Vagina (tissue), 2 donors: ENCODE results near the gene TLR5.

Experiments used
- POLR2A ChIP-seq, 2 donors: fragments of 450-650 bp; IDR thresholded peaks; one replicate each; pipeline ENCODE4 v1.6.1; 2017; ENCODE audit warnings: antibody characterized with exemption in 2 of 2, mild to moderate bottlenecking in 2 of 2, moderate library complexity in 2 of 2
- POLR2AphosphoS5 ChIP-seq, 2 donors: sonication (generic); formaldehyde crosslinking; IDR thresholded peaks; one replicate each; pipeline ENCODE4 v1.9.0; 2017; ENCODE audit warnings: antibody characterized with exemption in 2 of 2, mild to moderate bottlenecking in 2 of 2, low read depth in 1 of 2; ENCODE audit not compliant: insufficient read depth in 1 of 2
- TF ChIP-seq, protein P1 (sequence below), 3 experiments: fragments of 450-650 bp in 2 of 3; fragments of 200-600 bp in 1 of 3; sonication (generic) in 1 of 3; IDR thresholded peaks; one replicate each; pipeline ENCODE4 v1.5.1; 2017 to 2019; ENCODE audit warnings: antibody characterized with exemption in 3 of 3, mild to moderate bottlenecking in 2 of 3, moderate library complexity in 2 of 3

DNA sequence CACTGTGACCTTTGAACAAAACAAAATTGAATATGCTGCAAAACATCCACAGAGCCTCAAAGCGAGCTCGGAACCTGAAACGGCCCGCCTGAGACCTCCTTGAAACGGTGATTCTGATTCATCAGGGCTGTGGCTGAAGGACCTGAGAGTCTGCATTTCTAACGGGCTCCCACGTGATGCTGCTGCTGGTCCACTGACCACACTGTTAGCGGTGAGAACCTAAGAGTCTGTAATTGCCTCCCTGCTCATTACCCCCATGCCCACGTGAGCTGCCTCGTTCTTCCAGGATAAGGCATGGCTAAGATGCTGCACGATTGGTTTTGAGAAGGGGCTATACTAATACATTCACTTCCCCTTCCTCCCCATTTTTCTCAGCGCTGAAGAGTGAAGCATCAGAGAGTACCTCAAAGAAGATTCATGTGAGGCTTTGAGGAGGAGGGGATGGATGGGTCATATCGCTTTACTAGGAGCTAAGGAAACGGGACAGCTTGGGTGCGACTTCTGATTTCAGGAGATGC lies 9.7 kb downstream of the TLR5 start:
- TF ChIP-seq POLR2A (IDR thresholded peaks at IDR 0.05) (no peak), POLR2AphosphoS5 (IDR thresholded peaks at IDR 0.05; ENCODE audit: insufficient read depth in 1 of 2, low read depth in 1 of 2) (no peak)
- TF ChIP-seq, protein P1, sequence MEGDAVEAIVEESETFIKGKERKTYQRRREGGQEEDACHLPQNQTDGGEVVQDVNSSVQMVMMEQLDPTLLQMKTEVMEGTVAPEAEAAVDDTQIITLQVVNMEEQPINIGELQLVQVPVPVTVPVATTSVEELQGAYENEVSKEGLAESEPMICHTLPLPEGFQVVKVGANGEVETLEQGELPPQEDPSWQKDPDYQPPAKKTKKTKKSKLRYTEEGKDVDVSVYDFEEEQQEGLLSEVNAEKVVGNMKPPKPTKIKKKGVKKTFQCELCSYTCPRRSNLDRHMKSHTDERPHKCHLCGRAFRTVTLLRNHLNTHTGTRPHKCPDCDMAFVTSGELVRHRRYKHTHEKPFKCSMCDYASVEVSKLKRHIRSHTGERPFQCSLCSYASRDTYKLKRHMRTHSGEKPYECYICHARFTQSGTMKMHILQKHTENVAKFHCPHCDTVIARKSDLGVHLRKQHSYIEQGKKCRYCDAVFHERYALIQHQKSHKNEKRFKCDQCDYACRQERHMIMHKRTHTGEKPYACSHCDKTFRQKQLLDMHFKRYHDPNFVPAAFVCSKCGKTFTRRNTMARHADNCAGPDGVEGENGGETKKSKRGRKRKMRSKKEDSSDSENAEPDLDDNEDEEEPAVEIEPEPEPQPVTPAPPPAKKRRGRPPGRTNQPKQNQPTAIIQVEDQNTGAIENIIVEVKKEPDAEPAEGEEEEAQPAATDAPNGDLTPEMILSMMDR (IDR thresholded peaks at IDR 0.05) = peak in 1 of 3 experiments; percentile 85
